Retinal pigment epithelial cell (primary cell): ENCODE results near the gene PSMA4.

Experiments used
- DNase-seq: peaks from one replicate; pipeline ENCODE4 v3.0.0-alpha.2; 2010; ENCODE audit warnings: low read depth
- H3K4me3 ChIP-seq: 2 replicates; pipeline ENCODE4 v1.5.1; 2011; ENCODE audit warnings: mild to moderate bottlenecking, low read length, control low read depth, moderate library complexity
- TF ChIP-seq, protein P1 (sequence below): conservative IDR thresholded peaks from 2 replicates; pipeline ENCODE4 v1.5.1; 2011; ENCODE audit warnings: low read depth, low read length, control low read depth, inconsistent platforms

PSMA4 gene

DNA sequence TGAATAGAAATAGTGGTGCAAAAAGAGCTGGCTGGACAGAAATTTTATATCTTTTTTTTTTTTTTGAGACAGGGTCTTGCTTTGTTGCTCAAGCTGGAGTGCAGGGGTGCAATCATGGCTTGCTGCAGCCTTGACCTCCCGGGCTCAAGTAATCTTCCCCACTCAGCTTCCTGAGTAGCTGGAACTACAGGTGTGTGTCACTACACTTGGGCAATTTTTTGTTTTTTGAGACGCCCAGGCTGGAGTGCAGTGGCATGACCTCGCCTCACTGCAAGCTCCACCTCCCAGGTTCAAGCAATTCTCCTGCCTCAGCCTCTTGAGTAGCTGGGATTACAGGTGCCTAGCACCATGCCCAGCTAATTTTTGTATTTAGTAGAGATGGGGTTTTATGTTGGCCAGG is 58.1 kb downstream of the PSMA4 start:
- DNase-seq, result no peak
- TF ChIP-seq, protein P1, sequence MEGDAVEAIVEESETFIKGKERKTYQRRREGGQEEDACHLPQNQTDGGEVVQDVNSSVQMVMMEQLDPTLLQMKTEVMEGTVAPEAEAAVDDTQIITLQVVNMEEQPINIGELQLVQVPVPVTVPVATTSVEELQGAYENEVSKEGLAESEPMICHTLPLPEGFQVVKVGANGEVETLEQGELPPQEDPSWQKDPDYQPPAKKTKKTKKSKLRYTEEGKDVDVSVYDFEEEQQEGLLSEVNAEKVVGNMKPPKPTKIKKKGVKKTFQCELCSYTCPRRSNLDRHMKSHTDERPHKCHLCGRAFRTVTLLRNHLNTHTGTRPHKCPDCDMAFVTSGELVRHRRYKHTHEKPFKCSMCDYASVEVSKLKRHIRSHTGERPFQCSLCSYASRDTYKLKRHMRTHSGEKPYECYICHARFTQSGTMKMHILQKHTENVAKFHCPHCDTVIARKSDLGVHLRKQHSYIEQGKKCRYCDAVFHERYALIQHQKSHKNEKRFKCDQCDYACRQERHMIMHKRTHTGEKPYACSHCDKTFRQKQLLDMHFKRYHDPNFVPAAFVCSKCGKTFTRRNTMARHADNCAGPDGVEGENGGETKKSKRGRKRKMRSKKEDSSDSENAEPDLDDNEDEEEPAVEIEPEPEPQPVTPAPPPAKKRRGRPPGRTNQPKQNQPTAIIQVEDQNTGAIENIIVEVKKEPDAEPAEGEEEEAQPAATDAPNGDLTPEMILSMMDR, result no peak
- H3K4me3 ChIP-seq, result no peak overlapping the region

DNA sequence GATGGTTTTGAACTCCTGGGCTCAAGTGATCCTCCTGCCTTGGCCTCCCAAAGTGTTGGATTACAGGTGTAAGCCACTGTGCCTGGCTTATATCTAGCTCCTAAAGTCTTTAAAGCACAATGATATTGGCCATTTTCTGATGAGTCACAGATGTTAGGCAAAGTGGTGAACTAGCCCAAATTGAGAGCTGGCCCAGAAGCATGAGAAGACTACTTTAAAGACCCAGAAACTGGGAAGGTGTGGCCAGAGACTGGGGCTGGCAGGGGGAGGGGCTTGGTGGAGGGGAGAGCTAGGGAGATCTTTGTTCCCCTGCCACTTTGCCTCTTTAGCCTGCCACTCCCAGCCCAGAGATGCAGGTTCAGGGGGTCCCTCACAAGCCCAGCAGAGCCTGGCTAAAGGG is 58.9 kb downstream of the PSMA4 start:
- no peak overlapping the region for H3K4me3 ChIP-seq
- no peak for DNase-seq
- TF ChIP-seq, protein P1, result no peak
